ENCODE data around the gene TARS3. TPM values are rescaled to one million over a fixed set of nuclear protein-coding genes. Genes with fewer than 3 reads are reported as not detected.

The TARS3 gene
- total and polyA plus RNA-seq, 4 donors = 3.4 to 29.0 (median 6.0) TPM

GRCh38 chr15:101718896-101719295, 5.4 kb downstream of the TARS3 start:
- Histone ChIP-seq H3K9me3 (ENCODE audit: control insufficient read depth in 4 of 4, insufficient read depth in 3 of 4, low read length in 3 of 4) (peaks cover 0 to 2% (median 0%) of the 10 kb centered on the region in 4 donors), H3K4me3 (no peak overlapping the region), H3K4me1 (ENCODE audit: control insufficient read depth in 5 of 5, insufficient read depth in 5 of 5, low read length in 5 of 5) (peaks cover 0 to 6% (median 0%) of the 10 kb centered on the region in 5 donors), H3K27me3 (ENCODE audit: control insufficient read depth in 3 of 3, insufficient read depth in 3 of 3, low read length in 2 of 3) (no peaks in the 10 kb centered on the region), H3K9ac (ENCODE audit: insufficient read depth in 1 of 2, low read length in 2 of 2) (no peak overlapping the region), H3K36me3 (ENCODE audit: control insufficient read depth in 4 of 4, insufficient read depth in 4 of 4, low read length in 4 of 4) (peaks cover 20 to 30% (median 24%) of the 10 kb centered on the region in 4 donors), H3K27ac (ENCODE audit: low read depth in 1 of 2, low read length in 1 of 2) (no peak overlapping the region)
- WGBS, 2 donors = 94 to 98% methylated on average over 3 of the region's 3 CpGs
- no peak for DNase-seq
- no peak for TF ChIP-seq CTCF (IDR thresholded peaks at IDR 0.05; ENCODE audit: control extremely low read depth, extremely low read depth)
- no peak for ATAC-seq (ENCODE audit: insufficient read depth, low FRiP score)

DNA sequence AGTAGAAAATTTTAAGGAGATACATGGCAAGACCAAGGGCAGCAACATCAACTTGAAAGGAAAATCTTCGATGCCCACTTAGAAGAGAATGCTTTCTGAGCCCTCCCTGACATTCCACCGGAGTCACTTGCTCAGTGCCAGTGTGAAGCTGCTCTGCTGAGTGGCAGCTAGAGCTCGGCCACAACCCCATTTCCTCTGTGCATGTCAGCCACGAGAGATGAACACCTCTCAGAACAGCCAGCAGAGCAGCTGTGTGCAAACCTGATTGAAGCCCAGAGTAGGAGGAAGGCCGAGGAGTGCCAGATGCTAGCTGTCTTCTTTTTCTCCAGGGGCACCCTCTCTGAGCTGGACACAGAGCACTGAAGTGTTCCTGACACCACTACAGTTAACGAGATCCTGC, 12.2 kb downstream of the TARS3 start:
- peaks cover 32 to 47% (median 34%) of the 10 kb centered on the region in 4 donors for H3K36me3 ChIP-seq (ENCODE audit: control insufficient read depth in 4 of 4, insufficient read depth in 4 of 4, low read length in 4 of 4)
- no peak overlapping the region for H3K27ac ChIP-seq (ENCODE audit: low read depth in 1 of 2, low read length in 1 of 2)
- 85 to 91% methylated on average over 6 of the region's 6 CpGs for WGBS, 2 donors
- no peak overlapping the region for H3K9ac ChIP-seq (ENCODE audit: insufficient read depth in 1 of 2, low read length in 2 of 2)
- DNase-seq (no peak), ATAC-seq (ENCODE audit: insufficient read depth, low FRiP score) (no peak)
- peaks cover 0 to 7% (median 0%) of the 10 kb centered on the region in 5 donors for H3K4me1 ChIP-seq (ENCODE audit: control insufficient read depth in 5 of 5, insufficient read depth in 5 of 5, low read length in 5 of 5)
- H3K9me3 ChIP-seq (ENCODE audit: control insufficient read depth in 4 of 4, insufficient read depth in 3 of 4, low read length in 3 of 4) = no peaks in the 10 kb centered on the region
- no peak for TF ChIP-seq CTCF (IDR thresholded peaks at IDR 0.05; ENCODE audit: control extremely low read depth, extremely low read depth)
- no peak overlapping the region for H3K4me3 ChIP-seq
- H3K27me3 ChIP-seq (ENCODE audit: control insufficient read depth in 3 of 3, insufficient read depth in 3 of 3, low read length in 2 of 3) = no peaks in the 10 kb centered on the region

- H3K36me3 ChIP-seq (ENCODE audit: control insufficient read depth in 4 of 4, insufficient read depth in 4 of 4, low read length in 4 of 4) = peaks cover 32 to 47% (median 35%) of the 10 kb centered on the region in 4 donors
- ATAC-seq (ENCODE audit: insufficient read depth, low FRiP score) = no peak
- 66 to 84% methylated on average over 6 of the region's 6 CpGs for WGBS, 2 donors
These were observed 13.5 kb downstream of the TARS3 start for GRCh38 chr15:101710806-101711205.

More at GRCh38 chr15:101710806-101711205, 13.5 kb downstream of the TARS3 start:
- Histone ChIP-seq H3K9me3 (ENCODE audit: control insufficient read depth in 4 of 4, insufficient read depth in 3 of 4, low read length in 3 of 4) (no peaks in the 10 kb centered on the region), H3K27ac (ENCODE audit: low read depth in 1 of 2, low read length in 1 of 2) (no peak overlapping the region), H3K4me1 (ENCODE audit: control insufficient read depth in 5 of 5, insufficient read depth in 5 of 5, low read length in 5 of 5) (peaks cover 0 to 7% (median 0%) of the 10 kb centered on the region in 5 donors), H3K9ac (ENCODE audit: insufficient read depth in 1 of 2, low read length in 2 of 2) (no peak overlapping the region), H3K4me3 (no peak overlapping the region), H3K27me3 (ENCODE audit: control insufficient read depth in 3 of 3, insufficient read depth in 3 of 3, low read length in 2 of 3) (no peaks in the 10 kb centered on the region)
- no peak for DNase-seq
- no peak for TF ChIP-seq CTCF (IDR thresholded peaks at IDR 0.05; ENCODE audit: control extremely low read depth, extremely low read depth)
